Left ventricle myocardium superior (tissue), 1 donor: ENCODE data around the gene PBX3. TPM values are rescaled to one million over a fixed set of nuclear protein-coding genes. Genes with fewer than 3 reads are reported as not detected.

Experiments
- ATAC-seq: fragments of 200-7000 bp; cut with Tn5 transposase; one replicate; pipeline ENCODE4 v1.9.1; 2020; ENCODE audit warnings: mild to moderate bottlenecking, moderate library complexity
- DNase-seq: peaks from one replicate; pipeline ENCODE4 v3.0.0-alpha.2; 2020
- intact Hi-C: fragments of 100-400 bp; cut with micrococcal nuclease; formaldehyde crosslinking; loops from one replicate; pipeline ENCODE4 v1.11.0; 2022
- total RNA-seq: library from RNA; stranded (reverse); fragmentation: NEBNext Ultra II Directional; extraction: Animal tissue kit (Norgen Biotek cat#: 25700); gene quantifications from one replicate; pipeline ENCODE4 v1.2.1, GENCODE V29; 2021
- donor health status: DM: no; HTN: yes; CAD: no; lungs with severe emphysema.

PBX3 gene
- total RNA-seq, 1 donor from 2014 or later: 50.4 TPM

GRCh38 chr9:125959315-125959714 is 212.1 kb downstream of the PBX3 start:
- intact Hi-C loops: no loop called here
- no peak for DNase-seq
- ATAC-seq: no peak

GRCh38 chr9:125959951-125960619 is 212.9 kb downstream of the PBX3 start:
- ATAC-seq: no peak
- DNase-seq: no peak
- intact Hi-C loops: no loop called here

- ATAC-seq (no peak), DNase-seq (no peak)
- intact Hi-C loops: no loop called here
Measured at GRCh38 chr9:125960626-125961025, 213.5 kb downstream of the PBX3 start.

DNA sequence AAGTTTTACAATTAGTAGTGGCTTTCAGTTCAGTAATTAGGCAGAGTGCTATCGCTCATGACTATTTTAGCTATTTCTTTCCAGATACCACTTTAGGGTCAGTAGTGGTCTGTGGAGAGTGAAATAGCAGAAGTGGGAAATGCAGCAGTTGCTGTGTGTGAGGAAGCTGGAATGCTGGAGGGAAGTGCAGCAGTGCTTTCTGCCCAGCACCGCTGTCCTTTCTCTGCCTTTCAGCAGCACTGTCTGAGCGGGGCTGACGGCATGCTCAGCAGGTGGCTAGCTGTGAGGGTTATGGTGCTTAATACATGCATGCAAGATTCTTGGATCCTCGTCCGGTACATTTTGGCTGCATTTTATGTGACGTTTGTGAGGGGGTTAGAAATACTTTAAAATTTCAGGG is 213.9 kb downstream of the PBX3 start:
- DNase-seq: no peak
- no peak for ATAC-seq
- intact Hi-C loops: no loop called here

DNA sequence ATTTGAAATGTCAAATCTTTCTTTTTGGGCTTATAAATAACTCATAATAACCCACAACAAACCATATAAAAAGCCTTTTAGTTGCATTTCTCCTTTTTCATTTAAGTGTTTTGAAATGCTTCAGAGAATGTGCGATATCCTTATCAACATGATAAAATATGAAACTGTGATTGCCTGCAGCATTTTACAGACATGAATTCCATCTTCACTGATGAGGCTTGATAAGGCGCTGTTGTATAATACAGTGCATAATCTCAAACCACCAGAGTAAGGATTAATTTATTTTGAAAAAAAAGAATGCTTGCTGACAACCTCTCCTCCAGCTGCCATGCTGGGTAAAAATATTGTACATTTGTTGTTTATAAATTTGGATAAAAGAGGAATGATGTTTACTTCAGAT is 216.8 kb downstream of the PBX3 start:
- intact Hi-C loops: no loop called here
- DNase-seq (no peak), ATAC-seq (no peak)

GRCh38 chr9:125964702-125965225 is 217.6 kb downstream of the PBX3 start:
- DNase-seq (no peak), ATAC-seq (no peak)
- intact Hi-C loops: no loop called here

- no peak for ATAC-seq
- intact Hi-C loops: no loop called here
- DNase-seq: no peak
Measured at GRCh38 chr9:125965477-125965876, 218.3 kb downstream of the PBX3 start.

DNA sequence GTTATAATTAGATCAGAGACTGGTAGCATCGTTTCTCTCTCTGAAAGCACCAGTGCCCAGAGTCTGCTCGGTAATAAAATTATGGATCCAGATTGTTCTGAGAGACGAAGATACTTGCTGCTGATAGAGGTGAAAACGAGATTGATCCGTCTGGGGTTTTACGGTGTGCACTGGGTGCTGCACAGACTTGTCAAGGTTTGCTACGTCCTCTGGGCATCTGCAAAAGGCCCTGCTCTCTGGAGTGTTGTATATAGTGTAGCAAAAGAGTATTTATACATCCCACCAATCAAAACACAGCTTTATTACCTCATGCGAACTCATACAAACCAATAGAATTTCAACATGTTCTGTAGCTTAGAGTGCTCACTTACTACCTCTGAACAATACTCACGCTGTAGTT is 219.3 kb downstream of the PBX3 start:
- ATAC-seq (no peak), DNase-seq (no peak)
- intact Hi-C loops: no loop called here

DNA sequence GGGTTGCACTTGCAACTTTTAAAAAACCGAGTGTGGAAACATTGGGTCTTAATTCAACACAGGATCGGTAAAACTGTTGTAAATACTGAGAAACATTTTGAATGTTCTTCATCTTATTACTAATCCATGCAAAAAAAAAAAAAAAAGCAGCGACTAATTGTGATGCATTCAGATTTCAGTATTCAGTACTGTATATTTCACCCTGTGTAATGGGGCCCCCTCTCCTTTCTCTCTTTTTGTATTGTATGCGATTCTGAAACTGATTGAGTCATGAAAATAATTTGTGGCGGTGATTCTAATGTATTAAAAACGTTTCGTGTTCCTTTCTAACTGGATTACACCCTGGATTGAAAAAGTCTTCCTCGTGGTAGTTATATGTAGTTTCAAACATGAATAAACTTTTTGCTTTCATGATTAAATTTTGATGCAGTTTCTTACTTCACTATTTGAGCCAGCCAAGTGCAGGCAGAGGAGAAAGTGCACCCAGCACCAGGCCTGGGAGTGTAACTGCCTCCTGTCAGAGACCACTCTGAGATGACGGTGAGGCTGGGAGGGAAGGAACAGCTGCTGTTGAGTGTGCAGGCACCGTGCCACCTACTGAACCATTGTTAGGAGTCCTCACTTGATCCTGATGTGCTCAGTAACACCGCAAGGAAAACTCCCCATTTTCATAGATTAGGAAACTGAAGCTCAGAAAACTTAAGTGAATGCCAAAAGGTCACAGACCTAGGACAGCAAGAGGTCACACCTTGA is 220.0 kb downstream of the PBX3 start:
- DNase-seq: no peak
- intact Hi-C loops: no loop called here
- ATAC-seq: no peak

DNA sequence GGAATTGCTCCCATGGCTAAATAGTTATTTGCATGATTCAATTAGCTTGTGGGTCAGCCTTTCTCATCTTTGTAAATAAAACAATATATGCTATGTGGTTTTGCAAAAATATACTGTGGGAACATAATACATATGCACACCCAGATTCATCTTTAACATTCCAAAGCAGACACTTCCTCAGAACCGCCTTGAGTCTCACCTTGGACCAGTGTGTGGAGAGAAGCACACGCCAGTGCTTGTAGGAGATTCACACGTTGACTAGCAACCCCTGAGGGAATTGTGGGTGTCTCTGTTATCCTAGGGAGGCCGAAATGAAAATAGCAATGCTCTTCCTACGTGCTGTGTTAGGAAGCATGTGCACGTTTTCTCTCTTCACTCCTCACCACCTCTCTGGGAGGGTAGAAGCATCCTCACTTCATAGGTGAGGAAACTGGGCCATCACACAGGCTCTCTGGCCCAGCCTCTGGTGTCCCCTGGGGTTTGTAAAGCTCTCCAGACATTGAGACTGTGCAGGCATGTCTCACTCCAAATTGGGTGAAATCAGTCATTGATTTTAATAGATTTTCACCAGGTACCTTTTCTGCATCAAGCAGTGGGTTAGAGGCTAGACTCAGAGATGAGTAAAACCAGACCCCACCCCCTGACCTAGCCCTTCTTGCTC is 221.7 kb downstream of the PBX3 start:
- intact Hi-C loops: no loop called here
- ATAC-seq (no peak), DNase-seq (no peak)

DNA sequence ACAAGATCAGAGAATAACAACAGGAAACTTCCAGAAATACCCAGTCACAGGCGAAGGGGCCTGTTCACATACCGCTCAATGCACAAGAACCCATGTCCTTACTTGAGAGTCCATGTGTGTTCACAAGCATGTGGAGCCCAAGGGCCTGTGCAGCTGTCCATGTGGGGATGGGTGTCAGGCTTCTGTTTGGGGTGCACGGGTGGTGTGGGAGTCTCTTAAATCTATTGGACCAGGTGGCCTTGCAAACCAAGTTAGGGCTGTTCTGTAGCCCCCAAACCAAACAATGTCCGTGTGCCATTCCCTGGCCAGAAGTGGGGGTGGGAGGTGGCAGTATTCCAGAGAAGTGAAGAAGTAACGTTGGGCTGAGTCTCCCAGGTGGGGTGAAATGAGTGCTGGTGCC is 222.3 kb downstream of the PBX3 start:
- intact Hi-C loops: no loop called here
- ATAC-seq (no peak), DNase-seq (no peak)

- ATAC-seq (no peak), DNase-seq (no peak)
- intact Hi-C loops: no loop called here
Measured at GRCh38 chr9:125969868-125970267, 222.7 kb downstream of the PBX3 start.

GRCh38 chr9:125970340-125970739 is 223.2 kb downstream of the PBX3 start:
- DNase-seq (no peak), ATAC-seq (no peak)
- intact Hi-C loops: no loop called here

DNA sequence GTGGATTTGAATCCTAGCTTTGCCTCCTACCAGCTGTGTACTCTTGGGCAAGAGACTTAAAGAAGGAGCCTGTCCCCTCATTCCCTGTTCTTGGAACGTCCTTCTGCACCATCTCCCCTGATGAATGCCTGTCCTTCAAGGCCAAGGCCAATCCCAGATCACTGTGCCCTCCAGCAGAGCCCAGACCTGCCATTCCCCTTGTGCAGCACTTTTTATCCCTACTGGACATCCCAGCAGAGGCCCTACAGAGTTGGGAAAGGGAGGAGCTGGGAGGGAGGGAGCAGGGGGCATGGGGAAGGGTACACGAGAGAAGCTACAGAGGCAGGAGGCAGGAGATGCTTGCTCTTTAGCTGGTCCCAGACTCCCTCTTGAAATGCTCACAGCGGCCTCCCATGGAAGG is 223.9 kb downstream of the PBX3 start:
- ATAC-seq: no peak
- no peak for DNase-seq
- intact Hi-C loops: no loop called here

DNA sequence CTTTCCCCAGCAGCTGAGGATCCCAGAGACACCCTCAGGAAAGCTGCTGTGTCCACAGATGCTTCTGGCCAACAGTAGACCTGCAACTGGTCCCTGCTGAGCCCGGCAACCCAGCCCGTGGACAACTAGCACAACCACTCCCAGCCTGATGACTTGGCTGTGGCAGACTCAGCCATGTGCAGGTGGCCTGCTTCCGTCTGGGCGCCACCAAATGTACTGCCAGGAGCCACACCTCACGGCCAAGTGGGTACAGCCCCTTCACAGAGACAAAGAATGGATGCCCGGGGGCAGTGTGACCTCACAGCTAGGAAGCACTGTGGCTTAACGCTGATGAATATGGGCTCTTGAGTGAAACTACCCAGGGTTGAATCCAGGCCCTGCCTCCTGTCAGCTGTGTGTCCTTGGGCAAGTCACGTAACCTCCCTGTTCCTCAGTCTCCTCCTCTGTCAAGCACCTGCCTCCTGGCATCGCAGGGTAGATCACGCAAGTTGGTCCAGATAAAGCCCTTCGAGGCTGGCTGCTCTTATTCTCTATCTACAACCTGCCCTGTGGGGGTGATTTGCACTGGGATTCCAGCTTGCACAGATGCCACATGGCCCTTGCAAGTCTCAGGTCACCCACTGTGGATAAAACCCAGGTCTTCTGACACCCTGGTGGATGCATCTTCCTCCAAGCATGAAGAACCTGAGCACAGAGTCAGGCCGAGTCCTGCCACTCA is 225.0 kb downstream of the PBX3 start:
- intact Hi-C loops: no loop called here
- ATAC-seq (no peak), DNase-seq (no peak)

DNA sequence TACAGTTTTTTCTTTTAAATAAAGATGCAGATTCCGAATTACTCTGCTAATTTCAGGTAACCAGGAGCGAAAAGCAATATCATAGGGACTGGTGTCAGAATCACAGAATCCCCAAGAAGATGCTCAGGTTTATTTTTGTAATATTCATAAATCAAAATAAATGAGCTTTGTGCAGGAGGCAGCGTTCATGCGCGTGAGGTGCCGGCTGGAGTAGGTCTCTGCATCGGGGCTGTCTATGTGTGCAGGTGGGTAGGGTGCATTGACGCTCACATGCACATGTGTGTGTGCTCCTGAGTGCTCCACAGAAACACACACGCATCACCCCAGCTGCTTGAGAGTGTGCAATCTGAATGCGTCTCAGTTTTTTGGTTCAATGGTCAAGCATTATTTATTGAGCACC is 226.4 kb downstream of the PBX3 start:
- ATAC-seq: no peak
- DNase-seq: no peak
- intact Hi-C loops: no loop called here

DNA sequence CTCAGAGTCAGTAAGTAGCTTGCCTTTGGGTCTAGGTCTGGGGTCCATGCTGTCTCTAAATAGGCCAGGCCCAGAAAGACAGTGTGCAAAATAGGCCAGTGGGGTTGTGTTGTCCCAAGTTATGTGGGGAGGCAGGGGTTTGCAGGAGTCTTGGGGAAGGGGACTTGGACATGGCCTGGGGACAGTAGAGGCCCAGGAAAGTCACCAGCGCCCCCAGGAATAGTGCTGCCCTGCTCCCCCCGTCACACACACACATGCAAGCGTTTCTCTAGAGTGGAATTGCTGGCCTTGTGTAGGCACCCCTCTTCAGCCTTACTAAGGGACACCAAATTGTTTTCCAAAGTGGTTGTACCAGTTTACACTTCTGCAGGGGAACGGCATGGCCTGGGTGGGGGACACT is 227.5 kb downstream of the PBX3 start:
- ATAC-seq: no peak
- intact Hi-C loops: no loop called here
- DNase-seq: no peak

- no peak for DNase-seq
- no peak for ATAC-seq
- intact Hi-C loops: no loop called here
Measured at GRCh38 chr9:125977223-125977622, 230.1 kb downstream of the PBX3 start.

- ATAC-seq (no peak), DNase-seq (no peak)
- intact Hi-C loops: no loop called here
Measured at GRCh38 chr9:125979383-125979782, 232.2 kb downstream of the PBX3 start.
